CD4-positive, alpha-beta T cell treated with Interferon gamma for 1 hour (primary cell): ENCODE results near the gene CXXC1.
"Not testable (repeated sequence)": the region's sequence is repeated elsewhere in the genome, so short reads cannot be mapped to it uniquely, and the experiment has no call there.

Source experiments
- DNase-seq: peaks from one replicate; pipeline ENCODE4 v3.0.0-alpha.2; 2020

The CXXC1 gene

GRCh38 chr18:50297621-50298442 lies 10.3 kb upstream of the CXXC1 start:
- peak; percentile 78 for DNase-seq

GRCh38 chr18:50293039-50293438 lies 5.5 kb upstream of the CXXC1 start:
- DNase-seq, result no peak

- no peak for DNase-seq
Measured at GRCh38 chr18:50289108-50289443, 1.6 kb upstream of the CXXC1 start.

- DNase-seq, result not testable (repeated sequence)
Measured at GRCh38 chr18:50288348-50289107, 1.0 kb upstream of the CXXC1 start.

DNA sequence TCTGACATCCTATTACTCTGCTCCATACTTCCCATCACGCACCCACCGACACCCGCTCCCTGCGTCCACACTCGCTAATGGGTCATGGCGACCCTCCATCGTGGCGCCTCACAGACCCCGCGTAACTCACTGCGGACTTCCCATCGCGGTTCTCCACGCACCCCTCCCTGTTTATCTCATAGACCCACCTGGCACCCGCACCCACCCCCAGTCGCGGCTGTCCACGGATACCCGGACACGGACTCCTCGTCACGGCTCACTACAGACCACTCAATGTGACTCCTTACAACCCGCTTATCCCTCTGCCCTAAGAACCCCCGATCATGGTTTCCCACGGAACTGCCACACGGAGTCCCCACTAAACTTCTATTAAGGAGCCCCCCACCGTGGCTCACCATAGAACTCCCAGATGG lies 458 bp downstream of the CXXC1 start:
- DNase-seq, result no peak

GRCh38 chr18:50286391-50287027 lies 983 bp downstream of the CXXC1 start:
- no peak for DNase-seq

GRCh38 chr18:50285631-50286321 lies 1.7 kb downstream of the CXXC1 start:
- no peak for DNase-seq

- DNase-seq, result no peak
Measured at GRCh38 chr18:50285071-50285470, 2.4 kb downstream of the CXXC1 start.

- peak; percentile 48 for DNase-seq
Measured at GRCh38 chr18:50284255-50284885, 3.1 kb downstream of the CXXC1 start.

- no peak for DNase-seq
Measured at GRCh38 chr18:50283469-50284209, 3.9 kb downstream of the CXXC1 start.

DNA sequence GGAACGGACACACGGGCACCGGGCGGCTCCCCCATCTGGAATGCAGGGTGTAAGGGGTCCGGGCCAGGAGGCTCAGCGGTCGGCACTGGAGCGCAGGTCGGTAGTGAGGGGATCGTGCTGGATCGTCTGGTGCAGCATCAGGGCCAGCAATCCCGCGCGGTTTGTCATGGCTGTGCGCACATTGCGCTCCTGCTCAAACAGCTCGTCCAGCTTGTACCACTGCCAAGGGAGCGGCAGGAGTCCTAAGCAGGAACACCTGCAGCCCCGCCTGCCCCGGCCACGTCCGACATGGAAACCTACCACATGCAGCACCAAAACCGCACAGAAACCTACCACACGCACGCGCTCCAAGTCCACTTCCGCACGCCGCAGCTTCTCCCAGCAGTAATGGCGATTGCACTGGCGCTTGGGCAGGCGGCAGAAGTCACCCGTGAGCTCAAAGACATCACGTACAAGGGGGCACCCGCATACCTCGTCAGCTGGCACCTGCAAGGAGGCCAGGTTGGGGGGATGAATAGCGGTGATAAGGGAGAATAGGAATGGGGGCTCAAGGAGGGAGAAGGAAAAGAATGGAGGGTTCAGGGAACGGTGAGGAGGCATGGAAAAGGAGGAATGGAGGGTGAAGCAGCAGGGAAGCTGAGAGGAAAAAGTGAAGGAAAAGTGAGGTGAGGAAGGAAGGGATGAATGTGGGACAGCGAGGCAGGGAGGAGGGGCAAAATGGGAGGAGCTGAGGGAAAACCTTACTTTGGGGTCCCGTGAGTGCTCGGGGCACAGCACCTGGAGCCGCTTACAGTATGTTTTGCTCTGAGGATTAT lies 4.8 kb downstream of the CXXC1 start:
- no peak for DNase-seq

DNA sequence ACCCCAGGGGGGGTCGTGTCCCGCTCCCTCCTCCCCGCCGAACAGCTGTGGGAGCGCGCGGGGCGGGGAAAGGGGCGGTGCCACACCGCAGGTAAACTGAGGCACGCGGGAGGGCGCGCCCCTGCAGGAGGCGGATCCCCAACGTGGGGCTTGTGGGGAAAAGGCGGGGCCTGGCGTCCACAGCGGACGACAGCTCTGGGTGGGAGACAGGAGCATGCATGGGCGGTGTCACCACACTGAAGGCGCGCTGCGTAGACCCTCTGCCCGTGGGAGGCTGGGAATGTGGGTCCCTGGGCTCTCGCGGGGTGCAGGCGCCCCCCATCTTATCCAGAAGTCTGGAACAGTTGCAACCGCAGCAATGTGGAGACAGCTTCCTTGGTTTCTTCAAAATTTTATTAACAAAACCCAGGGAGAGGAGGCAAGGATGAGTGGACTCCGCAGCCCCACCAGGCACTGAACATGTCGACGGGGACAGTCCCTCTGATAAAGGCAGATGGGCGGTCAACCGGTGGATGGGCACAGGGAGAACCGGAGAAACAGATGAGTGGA lies 5.4 kb downstream of the CXXC1 start:
- no peak for DNase-seq

DNA sequence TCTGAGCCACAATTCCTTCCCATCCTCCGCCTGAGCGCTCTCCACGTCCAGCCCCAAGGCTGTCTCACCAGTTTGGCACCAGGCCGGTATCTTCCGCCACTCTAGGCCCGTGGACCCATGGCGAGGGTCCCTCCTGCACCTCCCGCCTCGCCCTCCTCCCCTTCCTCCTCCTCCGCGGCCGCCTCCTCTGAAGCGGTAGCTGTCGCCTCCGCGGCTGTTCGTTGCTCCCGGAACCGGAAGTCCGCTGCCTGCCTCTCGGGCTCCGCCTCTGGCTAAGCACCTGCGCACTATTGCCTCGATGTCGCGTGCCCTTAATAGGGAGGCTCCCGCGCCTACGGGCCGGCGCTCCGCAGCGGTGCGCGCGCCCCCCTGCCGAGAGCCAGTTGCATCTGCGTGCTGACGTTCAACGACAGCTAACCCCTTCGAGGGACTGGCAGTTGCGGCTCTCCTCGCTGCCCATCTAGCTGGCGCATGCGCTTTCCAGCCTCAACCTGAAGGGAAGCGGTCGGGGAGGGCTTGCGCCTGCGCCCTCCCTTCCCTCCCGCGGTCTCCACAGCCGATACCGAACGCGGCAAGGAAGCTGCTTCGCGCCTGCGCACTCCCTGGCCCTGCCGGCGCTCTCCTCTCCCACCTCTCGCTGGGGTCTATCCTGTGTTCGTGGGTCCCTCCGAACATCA lies 6.1 kb downstream of the CXXC1 start, which contains the start of gene MBD1:
MBD1 (minus strand) TSS at position 229 of the 677 bp plus-strand sequence. CDS start 1,531 bp downstream, outside the sequence.
- peak; percentile 99 for DNase-seq

GRCh38 chr18:50280707-50281294 lies 6.7 kb downstream of the CXXC1 start:
- no peak for DNase-seq

- no peak for DNase-seq
Measured at GRCh38 chr18:50279752-50280151, 7.7 kb downstream of the CXXC1 start.

- no peak for DNase-seq
Measured at GRCh38 chr18:50277942-50278341, 9.6 kb downstream of the CXXC1 start.

DNA sequence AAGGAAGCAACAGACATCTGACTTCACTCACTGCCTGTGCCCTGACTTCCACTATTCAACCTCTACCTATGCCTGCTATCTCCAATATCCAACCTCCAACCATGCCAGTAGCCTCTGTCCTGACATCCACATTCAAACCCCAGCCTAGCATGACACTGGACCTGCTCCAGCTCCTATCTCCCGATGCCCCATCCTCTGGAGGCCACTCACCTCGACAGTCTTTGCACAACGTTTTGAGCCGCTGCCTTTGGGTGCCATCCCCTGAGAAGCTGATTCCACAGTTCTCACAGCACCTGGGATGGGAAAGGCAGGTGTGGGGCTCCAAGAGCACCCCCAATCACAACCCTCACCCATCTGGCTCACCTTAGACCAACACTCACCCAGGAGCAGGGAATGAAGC lies 11.0 kb downstream of the CXXC1 start:
- no peak for DNase-seq

GRCh38 chr18:50275503-50276036 lies 11.9 kb downstream of the CXXC1 start:
- no peak for DNase-seq

DNA sequence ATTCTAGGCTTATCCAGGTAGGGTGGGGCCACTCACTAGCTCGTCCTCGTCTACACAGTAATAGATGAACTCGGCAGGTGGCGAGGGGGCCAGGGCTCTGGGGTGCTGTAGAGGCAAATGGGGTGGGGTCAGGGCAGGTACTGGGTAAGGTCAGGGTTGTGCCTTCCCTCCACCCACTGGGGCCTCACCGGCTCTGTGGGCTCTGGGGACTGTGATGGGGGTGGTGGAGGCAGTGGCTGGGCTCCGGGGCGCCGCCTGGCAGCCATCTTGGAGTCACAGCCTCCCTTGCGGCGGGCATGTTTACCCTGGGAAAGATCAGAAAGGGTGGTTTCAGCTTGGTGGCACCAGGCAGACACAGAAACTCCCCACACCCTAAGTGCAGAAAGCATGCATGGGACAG lies 12.6 kb downstream of the CXXC1 start:
- no peak for DNase-seq
